ENCODE data around the gene BMPR1B.

DNA sequence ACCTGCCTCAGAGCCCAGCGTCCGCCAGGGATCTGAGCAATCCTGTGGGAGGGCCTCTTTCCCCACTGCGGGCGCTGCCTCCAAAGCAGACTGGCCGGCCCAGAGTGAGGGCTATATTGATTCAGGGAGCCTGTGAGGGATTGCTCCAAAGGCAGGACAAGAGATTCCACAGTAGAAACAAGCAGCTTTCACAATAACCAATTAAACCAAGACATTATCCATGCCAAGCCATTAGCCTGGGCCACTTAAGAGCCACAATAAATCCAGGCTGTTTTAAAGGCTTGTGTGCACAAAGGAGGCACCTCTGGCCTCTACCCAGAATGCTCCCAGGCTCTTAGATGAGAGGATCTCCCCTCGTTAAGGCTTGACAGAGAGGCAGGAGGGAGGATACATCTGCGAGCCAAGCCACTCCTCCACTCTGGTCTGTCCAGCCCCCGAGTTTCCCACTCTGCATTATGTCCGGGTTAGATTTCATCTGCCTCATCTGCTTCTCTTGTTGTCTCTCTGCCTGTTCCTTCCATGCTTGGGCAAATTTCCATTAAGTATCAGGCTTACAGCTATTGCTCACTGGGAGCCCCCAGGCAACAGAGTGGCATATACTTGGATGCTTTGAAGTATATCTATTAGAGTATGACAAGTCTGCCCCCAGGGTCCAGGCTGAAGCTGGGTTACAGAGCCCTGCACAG lies 433.1 kb downstream of the BMPR1B start:
- TF ChIP-seq CTCF (IDR thresholded peaks at IDR 0.05) (no peak), POLR2AphosphoS5 (IDR thresholded peaks at IDR 0.05) (no peak), EP300 (IDR thresholded peaks at IDR 0.05) (no peak)

All from gastroesophageal sphincter (tissue), 3 donors.